Prostate gland (tissue), 2 donors: ENCODE measurements around the gene BANP. TPM values are rescaled to one million over a fixed set of nuclear protein-coding genes. Genes with fewer than 3 reads are reported as not detected.
"Not testable (repeated sequence)": the region's sequence is repeated elsewhere in the genome, so short reads cannot be mapped to it uniquely, and the experiment has no call there.

Experiments used
- DNase-seq: peaks from one replicate; pipeline ENCODE4 v3.0.0-alpha.2; 2019; ENCODE audit warnings: low spot score
- H3K27ac ChIP-seq, 2 donors: fragments of 200-600 bp; sonication (generic); 2 replicates each; pipeline ENCODE4 v1.5.1; 2017 to 2019
- H3K27me3 ChIP-seq: fragments of 200-600 bp; sonication (generic); replicated peaks from 2 replicates; pipeline ENCODE4 v1.5.1; 2019; ENCODE audit not compliant: insufficient read depth
- H3K36me3 ChIP-seq, 2 donors: fragments of 200-600 bp; sonication (generic); 1 replicate in 1 of 2; 2 replicates in 1 of 2; pipeline versions ENCODE4 v1.5.1 to v1.8.1; 2017 to 2019
- H3K4me1 ChIP-seq: fragments of 200-600 bp; sonication (generic); replicated peaks from 2 replicates; pipeline ENCODE4 v1.5.1; 2019
- H3K4me3 ChIP-seq, 2 donors: fragments of 200-600 bp; sonication (generic); 2 replicates each; pipeline ENCODE4 v1.5.1; 2017 to 2019
- H3K9me3 ChIP-seq: fragments of 200-600 bp; sonication (generic); 2 replicates; pipeline ENCODE4 v1.5.1; 2017
- CTCF ChIP-seq, 4 experiments: fragments of 200-600 bp in 2 of 4; fragments of 450-650 bp in 2 of 4; sonication (generic) in 2 of 4; IDR thresholded peaks; 1 replicate in 3 of 4; 2 replicates in 1 of 4; pipeline ENCODE4 v1.5.1; 2016 to 2019; ENCODE audit warnings: antibody characterized with exemption in 4 of 4, mild to moderate bottlenecking in 2 of 4, moderate library complexity in 2 of 4
- POLR2A ChIP-seq: fragments of 450-650 bp; IDR thresholded peaks from one replicate; pipeline ENCODE4 v1.6.1; 2016; ENCODE audit warnings: antibody characterized with exemption, mild to moderate bottlenecking
- POLR2AphosphoS5 ChIP-seq: sonication (generic); formaldehyde crosslinking; IDR thresholded peaks from one replicate; pipeline ENCODE4 v1.6.1; 2017; ENCODE audit warnings: antibody characterized with exemption
- WGBS: methylation state at CpG from one replicate; pipeline ENCODE4 v1.1.5; 2018; 5-methylcytosine and 5-hydroxymethylcytosine counted together
- intact Hi-C: fragments of 100-400 bp; cut with DNase I; formaldehyde crosslinking; loops from one replicate; pipeline ENCODE4 v1.14.2; 2022
- total RNA-seq, 2 donors: library from RNA; depleted of rRNA; stranded (reverse); fragments of >200 nt; gene quantifications; one replicate each; pipeline ENCODE4 v1.1.0, GENCODE V29; 2016

BANP gene
- 10 to 100 TPM; 32.2 to 47.3 TPM for total RNA-seq

DNA sequence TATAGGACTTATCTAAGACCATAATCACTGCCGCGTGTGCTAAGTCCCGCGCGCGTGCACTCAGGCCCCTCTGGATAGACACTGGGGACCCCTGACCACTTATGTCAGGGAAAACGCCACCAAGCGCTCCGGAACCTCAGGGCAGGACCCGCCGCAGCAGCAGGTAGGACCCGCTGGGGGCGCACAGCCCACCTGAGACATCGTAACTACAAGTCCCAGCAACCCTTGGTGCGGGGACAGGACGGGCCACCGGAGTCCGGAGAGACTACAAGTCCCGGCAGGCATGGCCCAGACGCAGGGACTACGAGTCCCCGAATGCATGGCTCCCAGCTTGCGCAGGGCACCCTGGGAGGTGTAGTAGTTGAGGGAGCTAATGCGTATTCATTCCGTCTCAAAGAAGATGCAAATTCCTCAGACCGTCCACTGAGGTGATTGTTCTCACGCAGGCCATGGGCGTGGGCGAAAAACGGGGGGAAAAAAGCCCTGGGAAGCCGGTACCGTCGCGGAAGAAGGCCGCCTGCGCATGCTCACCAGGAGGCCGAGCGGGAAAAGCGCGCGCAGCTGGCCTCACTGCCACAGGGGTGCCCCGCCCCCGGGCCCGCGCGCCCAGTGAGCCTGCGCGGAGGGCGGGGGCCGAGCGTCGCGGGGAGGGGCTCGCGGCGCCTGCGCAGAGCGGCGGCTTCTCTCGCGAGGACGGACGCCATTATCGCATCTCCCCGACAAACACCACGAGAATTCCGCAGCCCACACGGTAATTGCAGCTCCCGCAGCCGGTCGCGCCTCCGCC is at the start of gene BANP:
BANP (plus strand) TSS at position 670 of the 787 bp plus-strand sequence. CDS start 23,682 bp downstream, outside the sequence.
- peaks cover 7% of the 10 kb centered on the region for H3K4me1 ChIP-seq
- TF ChIP-seq CTCF (IDR thresholded peaks at IDR 0.05) (peak in 2 of 4 experiments; percentile 50 to 51), POLR2AphosphoS5 (peak; percentile 90), POLR2A (peak; percentile 90)
- no peaks in the 10 kb centered on the region for H3K36me3 ChIP-seq
- DNase-seq: peak; percentile 98
- peak within 1 kb of the TSS; percentile 87 to 93 for H3K4me3 ChIP-seq
- under 1% methylated on average over 68 of the region's 73 CpGs for WGBS
- H3K27ac ChIP-seq: peak within 1 kb of the TSS; percentile 93 to 97
- intact Hi-C loops: loop anchor here (10.0 kb wide), 1 partner anchor 584 kb away; no protein-coding TSS in a partner anchor
- no peaks in the 10 kb centered on the region for H3K9me3 ChIP-seq
- H3K27me3 ChIP-seq: no peaks in the 10 kb centered on the region

DNA sequence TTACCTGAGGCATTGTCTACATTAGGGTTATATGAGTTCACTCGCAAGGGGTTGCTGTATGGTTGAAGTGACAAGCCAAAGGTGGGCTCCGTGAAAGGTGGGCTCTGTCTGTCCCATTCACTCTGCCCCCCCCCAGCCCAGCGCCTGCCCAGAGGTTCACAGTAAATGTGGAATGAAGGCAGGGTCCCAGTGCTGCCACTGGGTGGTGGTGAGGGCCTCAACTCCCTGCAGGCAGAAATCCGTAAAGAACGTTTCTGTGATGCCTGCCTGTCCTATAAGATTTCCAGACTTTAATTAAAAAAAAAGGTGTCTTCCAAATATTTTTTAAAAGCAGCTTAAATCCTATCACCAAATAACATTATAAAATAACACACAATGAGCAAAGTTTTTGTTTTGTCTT is 46.3 kb upstream of the BANP start:
- intact Hi-C loops, H3K27ac ChIP-seq: not testable (repeated sequence)
- 74% methylated on average over 5 of the region's 5 CpGs for WGBS

GRCh38 chr16:87905521-87905920 is 45.7 kb upstream of the BANP start:
- H3K4me3 ChIP-seq, H3K4me1 ChIP-seq, DNase-seq, H3K36me3 ChIP-seq, H3K27ac ChIP-seq, H3K9me3 ChIP-seq, intact Hi-C loops, H3K27me3 ChIP-seq: not testable (repeated sequence)
- 89% methylated on average over 7 of the region's 7 CpGs for WGBS

More for the DNA sequence above, 46.3 kb upstream of the BANP start:
- H3K9me3 ChIP-seq, DNase-seq, H3K4me1 ChIP-seq, H3K27me3 ChIP-seq, H3K4me3 ChIP-seq, H3K36me3 ChIP-seq: not testable (repeated sequence)

GRCh38 chr16:87908101-87908500 is 43.1 kb upstream of the BANP start:
- intact Hi-C loops, H3K27ac ChIP-seq, H3K36me3 ChIP-seq, H3K4me1 ChIP-seq, H3K27me3 ChIP-seq, DNase-seq, H3K9me3 ChIP-seq, H3K4me3 ChIP-seq: not testable (repeated sequence)
- WGBS: 94% methylated on average over 11 of the region's 11 CpGs

GRCh38 chr16:87909203-87909935 is 41.9 kb upstream of the BANP start:
- peak; percentile 56 to 85 (median 72) for TF ChIP-seq CTCF (IDR thresholded peaks at IDR 0.05)
- H3K4me3 ChIP-seq, H3K27ac ChIP-seq, intact Hi-C loops, H3K9me3 ChIP-seq, H3K36me3 ChIP-seq, H3K27me3 ChIP-seq, H3K4me1 ChIP-seq: not testable (repeated sequence)
- peak; percentile 29 for DNase-seq
- WGBS: 29% methylated on average over 36 of the region's 36 CpGs

- H3K9me3 ChIP-seq, H3K4me1 ChIP-seq, intact Hi-C loops, H3K36me3 ChIP-seq, H3K27me3 ChIP-seq, H3K4me3 ChIP-seq, H3K27ac ChIP-seq: not testable (repeated sequence)
- DNase-seq: peak; percentile 13
- peak; percentile 41 for TF ChIP-seq POLR2AphosphoS5
- 37% methylated on average over 23 of the region's 23 CpGs for WGBS
Observed at GRCh38 chr16:87911106-87911763, 40.0 kb upstream of the BANP start.

DNA sequence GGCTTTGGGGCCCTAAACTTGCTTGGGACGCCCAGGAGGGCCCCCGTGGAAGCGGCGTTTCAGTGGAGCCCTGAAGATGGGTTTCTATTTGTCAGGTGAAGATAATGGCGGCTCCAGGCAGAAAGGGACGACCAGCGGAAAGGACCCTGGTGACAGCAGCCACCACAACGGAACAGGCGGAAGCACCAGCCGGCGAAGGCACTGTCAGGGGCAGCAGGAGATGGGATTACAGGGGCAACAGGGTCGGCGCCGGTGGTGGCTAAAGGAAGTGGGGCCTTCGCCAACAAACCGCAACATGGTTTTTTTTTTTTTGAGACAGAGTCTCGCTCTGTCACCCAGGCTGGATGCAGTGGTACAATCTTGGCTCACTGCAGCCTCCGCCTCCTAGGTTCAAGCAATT is 38.5 kb upstream of the BANP start:
- intact Hi-C loops, DNase-seq: not testable (repeated sequence)
- 81% methylated on average over 18 of the region's 18 CpGs for WGBS

DNA sequence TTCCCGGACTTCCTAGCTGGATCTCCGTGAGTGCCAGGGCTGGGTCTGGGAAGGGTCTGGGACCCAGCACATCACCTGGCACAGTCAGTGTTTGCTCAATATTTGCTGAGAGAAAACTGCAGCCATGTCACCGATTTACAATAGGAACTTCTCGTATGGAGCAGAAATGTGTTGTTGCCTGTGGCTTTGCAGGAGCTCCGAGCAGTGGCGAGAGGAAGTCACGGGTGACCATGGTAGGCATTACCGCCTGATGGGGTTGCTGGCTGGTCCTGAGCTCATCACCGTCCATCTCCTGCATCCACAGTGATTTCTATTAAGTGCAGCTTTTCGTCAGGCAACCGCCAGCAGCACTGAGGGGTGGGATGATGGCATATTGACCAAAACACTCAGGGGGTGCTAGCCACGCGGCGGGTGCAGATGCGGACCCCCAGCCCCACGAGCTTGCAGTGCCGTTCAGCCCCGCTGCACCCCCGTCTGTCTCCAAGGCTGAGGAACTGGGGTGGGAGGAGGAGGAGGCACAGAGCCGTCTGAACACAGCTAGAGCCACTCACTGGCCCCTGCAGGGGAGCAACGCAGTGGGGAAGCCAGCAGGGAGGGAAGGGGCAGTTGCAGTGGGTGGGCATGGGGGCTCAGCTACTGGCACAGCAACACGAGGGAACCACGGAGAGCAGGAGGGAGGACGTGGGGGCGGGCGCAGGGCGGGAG is 37.1 kb upstream of the BANP start:
- H3K27me3 ChIP-seq, H3K4me1 ChIP-seq, H3K9me3 ChIP-seq, H3K4me3 ChIP-seq, H3K27ac ChIP-seq, intact Hi-C loops, DNase-seq, H3K36me3 ChIP-seq: not testable (repeated sequence)
- WGBS: 77% methylated on average over 23 of the region's 27 CpGs

More for the DNA sequence above, 38.5 kb upstream of the BANP start:
- H3K27me3 ChIP-seq, H3K27ac ChIP-seq, H3K9me3 ChIP-seq, H3K4me1 ChIP-seq, H3K36me3 ChIP-seq, H3K4me3 ChIP-seq: not testable (repeated sequence)
